Hepatocyte (in vitro differentiated cells): ENCODE results near the gene SHKBP1.

ENCODE experiments used
- CTCF ChIP-seq: fragments of 200-600 bp; sonication (generic); IDR thresholded peaks from 2 replicates; pipeline ENCODE4 v1.5.1; 2016; ENCODE audit warnings: antibody characterized with exemption, mild to moderate bottlenecking; ENCODE audit not compliant: poor library complexity
- EZH2 ChIP-seq: fragments of 200-600 bp; sonication (generic); IDR thresholded peaks from 2 replicates; pipeline ENCODE4 v1.6.1; 2016; ENCODE audit warnings: antibody characterized with exemption, mild to moderate bottlenecking, borderline replicate concordance
- EZH2phosphoT487 ChIP-seq: fragments of 200-600 bp; sonication (generic); IDR thresholded peaks from one replicate; pipeline ENCODE4 v1.6.1; 2018; ENCODE audit warnings: antibody characterized with exemption, mild to moderate bottlenecking, low read depth, moderate library complexity; ENCODE audit not compliant: unreplicated experiment, severe bottlenecking

- TF ChIP-seq CTCF (no peak), EZH2 (no peak), EZH2phosphoT487 (no peak)
Observed at GRCh38 chr19:40560092-40560507, 16.6 kb upstream of the SHKBP1 start.
